HCT116 (cell line): ENCODE data around the gene MXD1. TPM values are rescaled to one million over a fixed set of nuclear protein-coding genes. Genes with fewer than 3 reads are reported as not detected.

Experiments
- ATAC-seq: fragments of 200-7000 bp; cut with Tn5 transposase; 2 replicates; pipeline ENCODE4 v1.9.1; 2020; ENCODE audit warnings: mild to moderate bottlenecking, moderate library complexity
- BruUV-seq: library from RNA; stranded (reverse); fragments of 400-500 nt; replicated peaks from 2 replicates; lab custom pipeline; 2021; lab: Mats Ljungman, UMichigan
- CTCF ChIA-PET: fragments of 300-600 bp; sonication (Branson Sonifier 250); formaldehyde crosslinking; loops from one replicate; lab custom pipeline; 2021; ENCODE audit warnings: antibody characterized with exemption; lab: Charles Lee
- POLR2A ChIA-PET: fragments of 300-600, 350-600 bp; sonication (Branson Sonifier 250); formaldehyde crosslinking; loops from one replicate; lab custom pipeline; 2021; ENCODE audit warnings: antibody characterized with exemption; lab: Charles Lee
- RAD21 ChIA-PET, 2 experiments: fragments of 300-600 bp; sonication (Branson Sonifier 250); formaldehyde crosslinking; loops; one replicate each; lab custom pipeline; 2023; ENCODE audit warnings: low total read pairs in 2 of 2; ENCODE audit not compliant: uncharacterized antibody in 2 of 2, unreplicated experiment in 2 of 2, low non-redundant PET in 1 of 2; lab: Charles Lee
- DNase-seq: peaks from one replicate; pipeline ENCODE4 v3.0.0-alpha.2; 2010; ENCODE audit warnings: low read depth, low spot score
- H2AFZ ChIP-seq: fragments of 200-600 bp; shearing (Covaris generic), sonication (generic); 2 replicates; pipeline ENCODE4 v1.6.1; 2017; ENCODE audit warnings: low read depth, mixed run types, mixed read lengths, antibody characterized with exemption, low read length; ENCODE audit not compliant: poor library complexity, severe bottlenecking
- H3K27ac ChIP-seq: 2 replicates; pipeline ENCODE4 v1.5.1; 2012; ENCODE audit warnings: low read depth, low read length
- H3K27me3 ChIP-seq: fragments of 200-600 bp; sonication (generic); 2 replicates; pipeline ENCODE4 v1.6.1; 2016; ENCODE audit warnings: mixed run types, low read length, mixed read lengths; ENCODE audit not compliant: insufficient read depth
- H3K36me3 ChIP-seq, 2 experiments: fragments of 200-500 bp in 1 of 2; fragments of 200-600 bp in 1 of 2; sonication (Bioruptor generic) in 1 of 2; sonication (generic) in 1 of 2; 2 replicates each; pipeline versions ENCODE4 v1.5.1 to v1.6.1; 2014 to 2016; ENCODE audit warnings: low read length in 2 of 2, inconsistent platforms in 1 of 2, mixed read lengths in 1 of 2, mixed run types in 1 of 2; ENCODE audit not compliant: insufficient read depth in 2 of 2, control insufficient read depth in 1 of 2
- H3K4me1 ChIP-seq, 2 experiments: fragments of 200-600 bp in 1 of 2; sonication (generic) in 1 of 2; 2 replicates each; pipeline versions ENCODE4 v1.5.1 to v1.6.1; 2012 to 2017; ENCODE audit warnings: low read length in 2 of 2, inconsistent platforms in 1 of 2, mild to moderate bottlenecking in 1 of 2, mixed read lengths in 1 of 2, mixed run types in 1 of 2, moderate library complexity in 1 of 2; ENCODE audit not compliant: insufficient read depth in 2 of 2, control insufficient read depth in 1 of 2
- H3K4me2 ChIP-seq: fragments of 200-600 bp; sonication (generic); 2 replicates; pipeline ENCODE4 v1.6.1; 2017; ENCODE audit warnings: mixed run types, low read length, mixed read lengths
- H3K4me3 ChIP-seq, 2 experiments: fragments of 200-600 bp in 1 of 2; sonication (generic) in 1 of 2; replicated peaks in 1 of 2; 2 replicates each; pipeline ENCODE4 v1.5.1; 2011 to 2016; ENCODE audit warnings: low read length in 2 of 2, control low read depth in 1 of 2, low read depth in 1 of 2, mild to moderate bottlenecking in 1 of 2, mixed read lengths in 1 of 2, mixed run types in 1 of 2
- H3K79me2 ChIP-seq: fragments of 200-600 bp; sonication (generic); 2 replicates; pipeline ENCODE4 v1.6.1; 2017; ENCODE audit warnings: mild to moderate bottlenecking, mixed run types, low read length, moderate library complexity, mixed read lengths; ENCODE audit not compliant: insufficient read depth
- H3K9ac ChIP-seq: fragments of 200-600 bp; sonication (generic); 2 replicates; pipeline ENCODE4 v1.6.1; 2016; ENCODE audit warnings: low read length, mixed read lengths
- H3K9me2 ChIP-seq: fragments of 200-600 bp; sonication (generic), shearing (Covaris generic); 2 replicates; pipeline ENCODE4 v1.6.1; 2017; ENCODE audit warnings: mixed run types, mild to moderate bottlenecking, moderate library complexity; ENCODE audit not compliant: insufficient read depth
- H3K9me3 ChIP-seq, 2 experiments: fragments of 200-500 bp in 1 of 2; fragments of 200-600 bp in 1 of 2; sonication (Bioruptor generic) in 1 of 2; sonication (generic) in 1 of 2; 2 replicates each; pipeline ENCODE4 v1.6.1; 2014 to 2017; ENCODE audit warnings: low read length in 2 of 2, mixed read lengths in 2 of 2, inconsistent platforms in 1 of 2, low read depth in 1 of 2, mild to moderate bottlenecking in 1 of 2, mixed run types in 1 of 2, moderate library complexity in 1 of 2; ENCODE audit not compliant: control insufficient read depth in 1 of 2, insufficient read depth in 1 of 2
- H4K20me1 ChIP-seq: fragments of 200-600 bp; sonication (generic), shearing (Covaris generic); 2 replicates; pipeline ENCODE4 v1.6.1; 2017; ENCODE audit warnings: mixed run types, mild to moderate bottlenecking, moderate library complexity; ENCODE audit not compliant: insufficient read depth
- RAD21 ChIP-seq: IDR thresholded peaks from 2 replicates; pipeline ENCODE4 v1.6.1; 2012; ENCODE audit warnings: low read depth, mild to moderate bottlenecking
- SIN3A ChIP-seq: IDR thresholded peaks from 2 replicates; pipeline ENCODE4 v1.6.1; 2012; ENCODE audit warnings: low read depth
- TCF7L2 ChIP-seq: IDR thresholded peaks from 2 replicates; pipeline ENCODE4 v1.7.0; 2011; ENCODE audit warnings: borderline replicate concordance, inconsistent platforms; ENCODE audit not compliant: insufficient read depth, insufficient read length; ENCODE audit errors: extremely low read depth
- ZFX ChIP-seq: fragments of 450-650 bp; IDR thresholded peaks from 2 replicates; pipeline ENCODE4 v1.6.1; 2017
- intact Hi-C: fragments of 100-400 bp; cut with micrococcal nuclease; formaldehyde crosslinking; loops from 2 replicates; pipeline ENCODE4 v1.10.0; 2022
- total RNA-seq: library from RNA; stranded (reverse); gene quantifications from one replicate; pipeline ENCODE4 v1.2.1, GENCODE V29; 2021; ENCODE audit not compliant: unreplicated experiment
- TF ChIP-seq, protein P1 (sequence below): IDR thresholded peaks from 2 replicates; pipeline ENCODE4 v1.6.1; 2012; ENCODE audit warnings: low read depth
- TF ChIP-seq, protein P2 (sequence below): IDR thresholded peaks from 2 replicates; pipeline ENCODE4 v1.6.1; 2012

Gene MXD1
- total RNA-seq, 1 experiment from 2014 or later = 10.3 TPM

DNA sequence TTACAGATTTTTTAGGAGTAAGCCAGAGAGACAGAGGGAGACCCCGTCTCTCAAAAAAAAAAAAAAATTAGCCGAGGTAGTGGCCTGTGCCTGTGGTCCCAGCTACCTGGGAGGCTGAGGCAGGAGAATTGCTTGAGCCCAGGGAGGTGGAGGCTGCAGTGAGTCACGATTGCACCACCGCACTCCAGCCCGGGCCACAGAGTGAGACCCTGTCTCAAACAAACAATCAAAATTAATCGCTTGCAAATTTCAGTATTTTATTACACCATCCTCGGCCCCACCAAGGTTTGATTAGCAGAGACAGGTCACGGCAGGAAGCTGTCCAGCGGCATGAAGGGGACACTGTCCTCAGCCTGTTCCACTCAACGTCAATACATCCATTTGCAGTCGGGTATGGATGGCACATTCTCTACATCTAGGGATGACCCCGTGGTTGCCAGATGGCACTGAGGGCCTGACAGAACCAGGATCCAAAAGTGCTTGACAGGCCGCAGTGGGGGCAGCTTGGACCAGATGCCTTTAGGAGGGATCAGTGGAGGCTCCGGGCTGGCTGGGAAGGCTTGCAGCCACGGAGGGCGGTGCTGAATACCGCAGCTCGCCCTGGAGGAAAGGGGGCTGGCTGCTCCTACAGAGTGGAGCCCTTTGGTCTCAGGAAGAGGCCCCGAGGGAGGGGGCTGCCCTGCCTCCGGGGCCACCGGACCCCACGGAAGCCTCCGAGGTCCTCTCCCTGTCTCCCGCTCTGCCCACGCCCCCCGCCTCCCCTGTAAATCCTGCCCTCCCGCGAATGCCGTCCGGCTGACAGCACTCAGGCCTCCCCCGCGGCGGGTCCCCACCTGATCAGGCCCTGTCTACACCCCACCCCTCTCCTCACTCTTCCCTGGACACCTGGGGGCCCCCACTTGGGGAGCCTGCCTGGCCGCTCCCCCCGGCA, 33.4 kb downstream of the MXD1 start:
- TF ChIP-seq, protein P1, sequence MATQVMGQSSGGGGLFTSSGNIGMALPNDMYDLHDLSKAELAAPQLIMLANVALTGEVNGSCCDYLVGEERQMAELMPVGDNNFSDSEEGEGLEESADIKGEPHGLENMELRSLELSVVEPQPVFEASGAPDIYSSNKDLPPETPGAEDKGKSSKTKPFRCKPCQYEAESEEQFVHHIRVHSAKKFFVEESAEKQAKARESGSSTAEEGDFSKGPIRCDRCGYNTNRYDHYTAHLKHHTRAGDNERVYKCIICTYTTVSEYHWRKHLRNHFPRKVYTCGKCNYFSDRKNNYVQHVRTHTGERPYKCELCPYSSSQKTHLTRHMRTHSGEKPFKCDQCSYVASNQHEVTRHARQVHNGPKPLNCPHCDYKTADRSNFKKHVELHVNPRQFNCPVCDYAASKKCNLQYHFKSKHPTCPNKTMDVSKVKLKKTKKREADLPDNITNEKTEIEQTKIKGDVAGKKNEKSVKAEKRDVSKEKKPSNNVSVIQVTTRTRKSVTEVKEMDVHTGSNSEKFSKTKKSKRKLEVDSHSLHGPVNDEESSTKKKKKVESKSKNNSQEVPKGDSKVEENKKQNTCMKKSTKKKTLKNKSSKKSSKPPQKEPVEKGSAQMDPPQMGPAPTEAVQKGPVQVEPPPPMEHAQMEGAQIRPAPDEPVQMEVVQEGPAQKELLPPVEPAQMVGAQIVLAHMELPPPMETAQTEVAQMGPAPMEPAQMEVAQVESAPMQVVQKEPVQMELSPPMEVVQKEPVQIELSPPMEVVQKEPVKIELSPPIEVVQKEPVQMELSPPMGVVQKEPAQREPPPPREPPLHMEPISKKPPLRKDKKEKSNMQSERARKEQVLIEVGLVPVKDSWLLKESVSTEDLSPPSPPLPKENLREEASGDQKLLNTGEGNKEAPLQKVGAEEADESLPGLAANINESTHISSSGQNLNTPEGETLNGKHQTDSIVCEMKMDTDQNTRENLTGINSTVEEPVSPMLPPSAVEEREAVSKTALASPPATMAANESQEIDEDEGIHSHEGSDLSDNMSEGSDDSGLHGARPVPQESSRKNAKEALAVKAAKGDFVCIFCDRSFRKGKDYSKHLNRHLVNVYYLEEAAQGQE = no peak
- TF ChIP-seq RAD21 (no peak), SIN3A (no peak), ZFX (no peak), TCF7L2 (no peak)
- TF ChIP-seq, protein P2, sequence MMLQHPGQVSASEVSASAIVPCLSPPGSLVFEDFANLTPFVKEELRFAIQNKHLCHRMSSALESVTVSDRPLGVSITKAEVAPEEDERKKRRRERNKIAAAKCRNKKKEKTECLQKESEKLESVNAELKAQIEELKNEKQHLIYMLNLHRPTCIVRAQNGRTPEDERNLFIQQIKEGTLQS = no peak
- Histone ChIP-seq H3K9me3 (no peaks in the 10 kb centered on the region), H2AFZ (no peak overlapping the region), H3K27ac (no peak overlapping the region), H3K4me3 (no peak overlapping the region), H3K27me3 (no peaks in the 10 kb centered on the region), H3K4me2 (peak overlapping the region; percentile 68), H3K4me1 (peaks cover 19 to 28% of the 10 kb centered on the region in 2 experiments), H3K79me2 (no peaks in the 10 kb centered on the region), H3K9ac (no peak overlapping the region), H3K36me3 (no peaks in the 10 kb centered on the region), H4K20me1 (no peaks in the 10 kb centered on the region), H3K9me2 (no peaks in the 10 kb centered on the region)
- intact Hi-C loops = no loop called here
- CTCF ChIA-PET = interaction anchor here (1.3 kb wide), 1 partner anchor 224 kb away, joined by 4 read pairs; no protein-coding TSS in a partner anchor
- DNase-seq (no peak), ATAC-seq (no peak)
- RAD21 ChIA-PET = no interaction called here
- POLR2A ChIA-PET = no interaction called here
- no TSS peak for BruUV-seq
